NB4 (cell line): ENCODE data around the gene ZRANB3.

Experiments used
- MYC ChIP-seq: IDR thresholded peaks from 2 replicates; pipeline ENCODE4 v1.6.1; 2011; ENCODE audit warnings: low read depth, low read length
- POLR2A ChIP-seq: IDR thresholded peaks from 2 replicates; pipeline ENCODE4 v1.6.1; 2011; ENCODE audit warnings: mild to moderate bottlenecking; ENCODE audit not compliant: insufficient read length; ENCODE audit errors: extremely low read depth
- TF ChIP-seq, protein P1 (sequence below): IDR thresholded peaks from one replicate; pipeline ENCODE4 v1.5.1; 2012; ENCODE audit warnings: low read depth, low read length
- TF ChIP-seq, protein P2 (sequence below): IDR thresholded peaks from 2 replicates; pipeline ENCODE4 v1.6.1; 2011; ENCODE audit warnings: low read depth, low read length

DNA sequence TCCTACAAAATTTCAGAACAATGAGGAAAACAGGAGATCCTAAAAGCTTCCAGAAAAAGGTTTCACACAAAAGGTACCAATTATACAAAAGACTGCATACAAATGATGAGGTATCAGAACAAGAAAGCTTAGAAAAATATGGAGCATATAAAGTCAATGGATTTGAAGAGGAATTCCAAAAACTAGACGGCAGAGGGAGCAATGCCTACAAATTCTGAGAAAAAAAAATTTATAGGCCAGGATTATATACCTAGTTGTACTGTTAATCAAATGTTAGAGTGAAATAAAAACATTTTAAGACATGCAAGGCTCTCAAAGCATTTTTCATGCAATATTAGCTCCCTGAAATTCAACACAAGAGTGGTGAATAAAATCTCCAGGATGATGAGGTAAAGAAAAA is 106.2 kb downstream of the ZRANB3 start:
- TF ChIP-seq, protein P1, sequence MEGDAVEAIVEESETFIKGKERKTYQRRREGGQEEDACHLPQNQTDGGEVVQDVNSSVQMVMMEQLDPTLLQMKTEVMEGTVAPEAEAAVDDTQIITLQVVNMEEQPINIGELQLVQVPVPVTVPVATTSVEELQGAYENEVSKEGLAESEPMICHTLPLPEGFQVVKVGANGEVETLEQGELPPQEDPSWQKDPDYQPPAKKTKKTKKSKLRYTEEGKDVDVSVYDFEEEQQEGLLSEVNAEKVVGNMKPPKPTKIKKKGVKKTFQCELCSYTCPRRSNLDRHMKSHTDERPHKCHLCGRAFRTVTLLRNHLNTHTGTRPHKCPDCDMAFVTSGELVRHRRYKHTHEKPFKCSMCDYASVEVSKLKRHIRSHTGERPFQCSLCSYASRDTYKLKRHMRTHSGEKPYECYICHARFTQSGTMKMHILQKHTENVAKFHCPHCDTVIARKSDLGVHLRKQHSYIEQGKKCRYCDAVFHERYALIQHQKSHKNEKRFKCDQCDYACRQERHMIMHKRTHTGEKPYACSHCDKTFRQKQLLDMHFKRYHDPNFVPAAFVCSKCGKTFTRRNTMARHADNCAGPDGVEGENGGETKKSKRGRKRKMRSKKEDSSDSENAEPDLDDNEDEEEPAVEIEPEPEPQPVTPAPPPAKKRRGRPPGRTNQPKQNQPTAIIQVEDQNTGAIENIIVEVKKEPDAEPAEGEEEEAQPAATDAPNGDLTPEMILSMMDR, result no peak
- TF ChIP-seq POLR2A (no peak), MYC (no peak)
- TF ChIP-seq, protein P2, sequence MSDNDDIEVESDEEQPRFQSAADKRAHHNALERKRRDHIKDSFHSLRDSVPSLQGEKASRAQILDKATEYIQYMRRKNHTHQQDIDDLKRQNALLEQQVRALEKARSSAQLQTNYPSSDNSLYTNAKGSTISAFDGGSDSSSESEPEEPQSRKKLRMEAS, result no peak
